HG03521 (cell line): ENCODE measurements around the gene RFNG.
A peak's percentile ranks its signal among the peaks of the same experiment; 100 is the strongest.

ENCODE experiments used
- ATAC-seq: cut with Tn5 transposase; IDR thresholded peaks from one replicate; pipeline ENCODE4 v1.9.1; 2021; ENCODE audit warnings: mild to moderate bottlenecking, moderate library complexity; ENCODE audit not compliant: unreplicated experiment

RFNG gene

GRCh38 chr17:82029990-82030469, 21.6 kb downstream of the RFNG start:
- no peak for ATAC-seq

GRCh38 chr17:82029391-82029790, 22.2 kb downstream of the RFNG start:
- no peak for ATAC-seq

GRCh38 chr17:82028966-82029365, 22.6 kb downstream of the RFNG start:
- ATAC-seq = no peak

- no peak for ATAC-seq
These were observed 23.4 kb downstream of the RFNG start for GRCh38 chr17:82028246-82028645.

GRCh38 chr17:82025401-82026107, 26.1 kb downstream of the RFNG start:
- ATAC-seq = no peak

GRCh38 chr17:82024859-82025258, 26.8 kb downstream of the RFNG start:
- ATAC-seq = no peak

GRCh38 chr17:82023447-82024241, 28.0 kb downstream of the RFNG start:
- ATAC-seq = peak; percentile 1

GRCh38 chr17:82022981-82023446, 28.6 kb downstream of the RFNG start, which contains the start of gene LRRC45:
LRRC45 (plus strand) TSS chr17:82023305; CDS start chr17:82023644, 339 bp downstream.
- peak; percentile 87 for ATAC-seq

- ATAC-seq = no peak
These were observed 29.2 kb downstream of the RFNG start, which contains the start of gene CENPX for GRCh38 chr17:82022310-82022980. CENPX (minus strand) TSS chr17:82022878; CDS start chr17:82022861, 17 bp downstream.

GRCh38 chr17:82021900-82022309, 29.7 kb downstream of the RFNG start:
- no peak for ATAC-seq

GRCh38 chr17:82021107-82021899, 30.3 kb downstream of the RFNG start:
- no peak for ATAC-seq

- ATAC-seq = no peak
These were observed 31.0 kb downstream of the RFNG start for GRCh38 chr17:82020572-82021106.

GRCh38 chr17:82019690-82020571, 31.7 kb downstream of the RFNG start:
- no peak for ATAC-seq

- no peak for ATAC-seq
These were observed 32.5 kb downstream of the RFNG start for GRCh38 chr17:82018989-82019689.

- no peak for ATAC-seq
These were observed 33.2 kb downstream of the RFNG start for GRCh38 chr17:82018152-82018988.

GRCh38 chr17:82017612-82018151, 33.9 kb downstream of the RFNG start:
- ATAC-seq = no peak

- ATAC-seq = no peak
These were observed 34.6 kb downstream of the RFNG start for GRCh38 chr17:82016875-82017459.
